ENCODE measurements around the gene PTGER3.
A peak's percentile ranks its signal among the peaks of the same experiment; 100 is the strongest.

Gene PTGER3

DNA sequence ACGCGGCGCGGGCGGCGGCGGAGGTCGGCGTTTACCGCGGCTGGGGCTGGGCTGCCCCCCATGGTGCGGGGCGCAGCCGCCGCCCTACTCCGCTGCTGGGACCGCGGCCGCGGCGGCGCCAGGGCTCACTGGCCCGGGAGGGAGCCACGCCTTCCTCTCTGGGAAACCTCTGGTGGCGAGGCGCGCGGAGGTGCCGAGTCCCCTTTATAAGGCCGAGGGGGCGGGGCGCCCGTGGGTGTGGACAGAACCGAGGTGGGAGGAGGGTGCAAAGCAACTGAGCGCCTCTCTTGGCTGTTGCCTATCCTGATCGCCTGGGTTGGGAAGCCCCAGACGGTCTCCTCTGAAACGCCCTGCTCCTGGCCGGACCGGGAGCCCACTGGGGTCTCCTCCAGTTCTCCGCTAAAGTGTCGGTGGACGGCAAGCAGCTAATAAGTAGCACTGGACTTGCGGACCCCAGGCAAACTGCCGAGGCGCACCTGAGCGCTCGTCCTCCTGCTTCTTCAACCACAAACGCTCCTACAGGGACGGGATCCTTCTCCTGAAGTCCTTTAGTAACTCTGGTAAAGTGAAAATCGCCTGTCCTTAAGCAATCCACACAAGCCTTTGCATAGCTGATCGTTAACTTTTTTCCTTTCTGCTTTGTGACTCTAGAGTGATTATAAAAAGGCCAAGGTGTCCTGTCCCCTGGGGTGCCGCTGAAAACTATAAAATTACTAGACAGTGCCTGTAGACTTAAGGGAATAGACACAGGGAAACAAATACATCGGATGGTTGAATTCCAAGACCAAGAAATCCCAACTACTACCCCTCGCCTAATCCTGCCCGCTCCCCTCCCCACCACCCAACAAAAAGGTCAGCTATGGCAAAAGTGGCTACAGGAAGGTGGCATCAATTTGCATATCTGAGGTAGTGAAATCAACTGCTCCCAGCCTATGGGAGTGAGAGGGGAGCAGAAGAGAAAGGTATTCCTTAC is at the start of gene PTGER3:
Gene PTGER3, minus strand, starts transcription at position 182 of the 973 bp plus-strand sequence. CDS start 239 bp downstream, outside the sequence.
- peak; percentile 34 for DNase-seq

DNA sequence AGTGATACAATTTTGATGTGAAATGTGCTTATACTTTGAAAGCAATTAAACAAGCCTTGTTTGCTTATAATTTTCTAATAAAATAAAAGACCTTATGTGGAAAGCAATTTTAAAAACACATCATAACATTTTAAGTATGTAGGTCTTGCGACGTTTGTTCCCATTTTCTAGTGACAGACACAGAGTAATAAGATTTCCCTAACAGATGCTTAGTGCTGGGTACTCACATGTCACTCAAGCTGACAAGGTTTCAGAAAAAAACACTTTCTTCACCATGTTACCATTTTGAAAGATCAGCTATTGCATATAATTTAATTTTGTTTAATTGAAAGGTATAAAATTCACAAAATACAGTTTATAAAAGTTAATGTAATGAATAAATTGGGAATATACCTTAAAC is 47.3 kb upstream of the PTGER3 start:
- no peak for DNase-seq

GRCh38 chr1:71093938-71094337 is 46.3 kb upstream of the PTGER3 start:
- no peak for DNase-seq

DNA sequence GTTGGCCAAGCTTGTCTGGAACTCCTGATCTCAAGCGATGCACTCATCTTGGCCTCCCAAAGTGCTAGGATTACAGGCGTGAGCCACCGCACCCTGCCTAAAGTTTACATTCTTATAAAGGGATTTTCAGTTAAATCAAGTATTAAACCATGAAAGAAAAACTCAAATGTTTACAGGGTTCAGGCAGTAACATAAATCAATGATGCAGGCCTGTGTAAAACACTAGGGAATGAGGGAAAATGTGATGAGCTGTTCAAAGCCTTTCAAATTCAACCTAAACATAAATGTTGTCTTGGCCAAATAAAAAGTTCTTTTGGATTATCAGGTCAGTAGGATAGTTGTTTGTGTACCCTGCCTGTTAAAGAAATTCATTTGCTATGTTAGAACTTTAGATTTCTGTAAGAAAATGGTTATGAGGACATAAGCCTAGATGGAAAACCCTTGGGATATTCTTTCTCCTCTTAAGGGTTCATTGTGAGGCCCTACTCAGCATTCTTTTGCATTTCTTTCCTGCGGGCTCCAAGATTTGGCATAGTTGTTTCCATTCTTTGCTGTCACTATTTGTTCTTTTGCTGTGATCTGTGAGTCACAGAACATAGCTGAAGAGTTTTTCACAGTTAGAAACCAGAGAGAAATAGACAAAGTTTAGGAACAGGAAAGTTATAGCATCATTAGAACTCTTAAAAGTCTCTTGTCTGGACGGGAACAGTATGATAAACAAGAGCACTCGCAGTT is 42.1 kb upstream of the PTGER3 start:
- DNase-seq: no peak

- no peak for DNase-seq
These were observed 41.1 kb upstream of the PTGER3 start for GRCh38 chr1:71088645-71089287.

GRCh38 chr1:71087713-71088112 is 40.1 kb upstream of the PTGER3 start:
- DNase-seq: no peak

- DNase-seq: no peak
These were observed 39.4 kb upstream of the PTGER3 start for GRCh38 chr1:71087060-71087459.

DNA sequence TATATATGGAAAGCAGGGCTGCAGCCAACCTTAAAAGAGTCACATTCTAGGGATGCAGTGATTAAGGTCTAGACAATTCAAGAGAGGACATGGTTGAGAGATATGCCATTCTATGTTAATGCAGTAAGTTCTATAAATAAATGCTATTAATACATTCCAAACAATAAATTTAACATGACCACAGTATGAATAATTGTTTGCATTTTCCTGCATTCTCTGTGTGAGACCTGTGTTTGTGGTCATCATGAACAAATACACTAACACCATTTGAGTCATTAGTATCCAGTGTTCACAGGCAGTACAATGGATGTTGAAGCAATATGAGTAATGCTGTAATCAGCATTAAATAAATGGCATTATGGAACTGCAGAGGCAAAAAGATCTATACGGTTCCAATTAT is 38.7 kb upstream of the PTGER3 start:
- DNase-seq: no peak

- no peak for DNase-seq
These were observed 35.7 kb upstream of the PTGER3 start for GRCh38 chr1:71083271-71083670.

DNA sequence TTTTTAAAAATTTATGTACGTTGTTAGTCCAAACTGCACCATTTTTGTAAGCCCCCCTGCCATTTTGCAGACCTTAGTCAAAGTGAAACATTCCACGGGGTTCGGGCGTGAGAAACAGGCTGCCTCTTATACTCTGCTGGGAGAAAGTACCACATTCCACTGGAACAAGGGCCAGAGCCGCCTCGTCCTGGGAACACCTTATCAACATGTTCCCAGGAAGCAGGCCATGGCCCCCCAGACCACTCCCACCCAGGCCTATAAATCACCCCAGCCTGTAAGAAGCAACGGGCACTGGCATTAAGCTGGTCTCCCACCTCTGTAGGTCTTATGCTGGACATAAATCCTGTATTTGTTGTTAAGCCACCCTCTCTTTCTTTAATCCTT is 34.1 kb upstream of the PTGER3 start:
- no peak for DNase-seq

- peak; percentile 96 for DNase-seq
These were observed 33.4 kb upstream of the PTGER3 start, which contains the start of gene ZRANB2 for GRCh38 chr1:71080739-71081696. ZRANB2 (minus strand) TSS chr1:71081035; CDS start chr1:71080995, 40 bp downstream.

GRCh38 chr1:71080230-71080738 is 32.7 kb upstream of the PTGER3 start:
- DNase-seq: no peak

DNA sequence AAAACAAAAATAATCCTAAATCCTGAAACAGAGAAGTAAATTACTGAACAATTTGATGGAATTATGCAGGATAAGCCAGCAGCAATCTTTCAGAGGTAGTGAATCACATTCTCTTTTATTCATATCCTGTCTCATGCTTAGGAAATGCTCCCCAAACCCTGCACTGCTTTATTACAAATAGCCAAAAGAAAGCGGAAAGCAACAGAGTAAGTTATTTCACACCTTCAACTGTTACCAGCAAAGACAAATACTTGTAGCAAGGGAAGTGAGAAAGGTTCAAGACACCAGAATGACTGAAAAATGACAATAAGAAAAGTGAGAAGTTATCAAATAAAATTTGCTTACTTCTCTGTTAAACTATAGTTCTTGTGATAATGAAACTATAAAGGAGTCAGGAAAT is 27.1 kb upstream of the PTGER3 start:
- DNase-seq: no peak

GRCh38 chr1:71072273-71072672 is 24.7 kb upstream of the PTGER3 start:
- DNase-seq: no peak

DNA sequence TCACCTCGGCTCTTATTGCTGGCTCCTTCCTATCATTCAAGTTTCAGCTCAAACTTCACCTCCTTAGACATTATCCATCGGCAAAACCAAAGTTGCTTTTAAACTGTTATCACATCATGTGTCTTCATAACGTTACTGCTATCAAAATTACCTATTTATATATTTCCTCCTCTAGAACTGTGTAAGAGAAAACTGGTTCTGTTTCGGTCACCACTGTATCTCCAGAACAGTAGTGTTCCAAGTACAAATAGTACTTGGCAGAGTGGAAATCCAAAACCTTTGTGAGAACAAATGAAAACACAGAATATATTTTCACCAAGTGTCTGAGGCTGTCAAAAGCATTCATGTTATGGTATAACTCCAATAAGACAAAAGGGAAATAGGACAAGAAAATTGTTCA is 24.1 kb upstream of the PTGER3 start:
- no peak for DNase-seq

- DNase-seq: no peak
These were observed 21.0 kb upstream of the PTGER3 start for GRCh38 chr1:71068325-71069240.

DNA sequence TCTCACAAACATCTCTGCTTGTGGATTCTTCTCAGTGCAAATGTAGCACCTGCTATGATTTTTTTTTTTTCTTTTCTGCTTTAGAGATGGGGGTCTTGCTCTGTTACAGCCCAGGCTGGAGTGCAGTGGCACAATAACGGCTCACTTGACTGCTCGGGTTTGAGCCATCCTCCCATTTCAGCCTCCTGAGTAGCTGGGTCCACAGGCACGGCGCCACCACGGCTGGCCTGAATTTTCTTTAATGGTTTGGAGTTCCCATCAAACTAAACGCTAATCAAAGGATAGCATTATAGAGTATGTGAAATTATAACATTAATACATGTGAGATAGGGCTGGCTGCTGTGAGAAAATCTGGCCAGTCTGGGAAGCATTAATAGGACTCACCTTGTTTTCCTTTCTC is 7.2 kb upstream of the PTGER3 start:
- DNase-seq: no peak

DNA sequence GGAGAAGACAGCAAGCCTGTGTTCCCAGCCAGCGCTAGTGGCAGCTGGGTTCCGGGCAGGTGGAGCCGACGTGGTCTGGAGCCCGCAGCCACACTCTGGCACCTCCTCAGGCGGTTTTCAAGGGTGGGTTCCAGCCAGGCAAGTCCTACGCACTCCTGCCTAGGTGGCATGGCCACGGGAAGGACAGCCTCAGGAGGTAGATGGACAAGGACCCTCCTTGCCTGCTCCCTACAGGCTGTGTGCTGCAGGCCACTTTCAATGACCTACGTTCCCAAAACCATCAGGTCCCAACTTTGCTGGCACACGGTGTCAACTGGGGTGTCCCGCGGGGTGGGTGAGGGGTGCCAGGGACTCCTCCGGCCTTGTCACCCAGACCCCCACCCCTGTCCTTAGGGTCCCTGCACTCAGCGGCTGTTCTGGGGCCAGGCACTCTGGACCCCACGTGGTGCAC is 6.7 kb upstream of the PTGER3 start:
- no peak for DNase-seq

- no peak for DNase-seq
These were observed 6.1 kb upstream of the PTGER3 start for GRCh38 chr1:71053758-71054157.

DNA sequence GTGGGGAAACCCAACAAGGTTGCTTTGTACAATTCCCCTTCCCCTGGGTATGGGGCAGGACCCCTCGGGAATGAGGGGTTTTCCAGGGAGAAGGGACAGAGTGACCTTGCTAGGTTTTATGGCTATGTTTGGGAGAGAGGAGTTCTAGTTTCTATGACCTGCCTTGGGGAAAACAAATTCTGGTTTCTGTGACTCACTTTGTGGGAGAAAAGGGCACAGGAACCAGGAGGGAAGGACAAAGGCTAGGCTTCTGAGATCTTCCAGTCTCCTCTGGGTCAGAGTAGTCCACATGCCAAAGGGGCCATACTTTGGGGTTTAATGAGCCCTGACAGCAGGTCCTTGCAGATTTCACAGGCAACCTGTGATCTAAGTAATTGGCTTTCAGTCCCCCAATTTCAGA is 5.5 kb upstream of the PTGER3 start:
- no peak for DNase-seq
